GM12878 (cell line): ENCODE results near the gene ZNF22. TPM values are rescaled to one million over a fixed set of nuclear protein-coding genes. Genes with fewer than 3 reads are reported as not detected.

Source experiments
- ATAC-seq: fragments of 200-7000 bp; cut with Tn5 transposase; 3 replicates; pipeline ENCODE4 v1.9.1; 2020; ENCODE audit warnings: mild to moderate bottlenecking, moderate library complexity
- BruUV-seq: library from RNA; stranded (reverse); fragments of 400-500 nt; replicated peaks from 2 replicates; lab custom pipeline; 2021; lab: Mats Ljungman, UMichigan
- CTCF ChIA-PET: fragments of 300-600 bp; sonication (Branson Sonifier 250); formaldehyde crosslinking; extraction: SDS; loops from one replicate; lab custom pipeline; 2021; ENCODE audit warnings: inconsistent platforms; lab: Yijun Ruan, JAX
- POLR2A ChIA-PET: fragments of 350-600 bp; formaldehyde crosslinking; extraction: SDS; loops from one replicate; lab custom pipeline; 2021; ENCODE audit warnings: inconsistent platforms; lab: Charles Lee
- RAD21 ChIA-PET: fragments of 300-600 bp; sonication (Branson Sonifier 250); formaldehyde crosslinking; loops from one replicate; lab custom pipeline; 2023; ENCODE audit warnings: antibody characterized with exemption; ENCODE audit not compliant: unreplicated experiment; lab: Charles Lee
- SMC1A ChIA-PET: fragments of 300-600 bp; sonication (Branson Sonifier 250); formaldehyde crosslinking; loops from one replicate; lab custom pipeline; 2023; ENCODE audit not compliant: unreplicated experiment, uncharacterized antibody; lab: Charles Lee
- DNase-seq: peaks from one replicate; pipeline ENCODE4 v3.0.0-alpha.2; 2011; ENCODE audit warnings: low read depth, low spot score
- FAIRE-seq: peaks from 3 replicates; lab custom pipeline; 2011; peaks lifted over from hg19 to GRCh38; lab: Jason Lieb, UNC
- H2AFZ ChIP-seq: 2 replicates; pipeline ENCODE4 v1.6.0; 2011; ENCODE audit warnings: low read depth, low read length, control low read depth; ENCODE audit not compliant: control insufficient read depth
- H3K27ac ChIP-seq: 2 replicates; pipeline ENCODE4 v1.5.1; 2011; ENCODE audit warnings: control low read depth; ENCODE audit not compliant: control insufficient read depth, insufficient read depth
- H3K27me3 ChIP-seq, 2 experiments: replicated peaks in 1 of 2; 2 replicates each; pipeline versions ENCODE4 v1.6.0 to v1.6.1; 2011; ENCODE audit warnings: low read length in 1 of 2; ENCODE audit not compliant: control insufficient read depth in 2 of 2, insufficient read depth in 2 of 2
- H3K36me3 ChIP-seq, 2 experiments: 2 replicates each; pipeline ENCODE4 v1.5.1; 2011; ENCODE audit warnings: low read length in 1 of 2; ENCODE audit not compliant: control insufficient read depth in 2 of 2, insufficient read depth in 2 of 2
- H3K4me1 ChIP-seq: 2 replicates; pipeline ENCODE4 v1.6.1; 2011; ENCODE audit warnings: mild to moderate bottlenecking, low read length, moderate library complexity, mixed read lengths; ENCODE audit not compliant: control insufficient read depth, insufficient read depth
- H3K4me2 ChIP-seq: 2 replicates; pipeline ENCODE4 v1.6.0; 2011; ENCODE audit warnings: control low read depth; ENCODE audit not compliant: control insufficient read depth, insufficient read depth
- H3K4me3 ChIP-seq: fragments of 200-600 bp; sonication (generic); 2 replicates; pipeline ENCODE4 v1.5.1; 2016
- H3K79me2 ChIP-seq: 2 replicates; pipeline ENCODE4 v1.6.0; 2011; ENCODE audit warnings: low read length; ENCODE audit not compliant: control insufficient read depth, insufficient read depth
- H3K9ac ChIP-seq: 2 replicates; pipeline ENCODE4 v1.8.0; 2011; ENCODE audit warnings: low read length, control low read depth, mixed read lengths; ENCODE audit not compliant: control insufficient read depth, insufficient read depth
- H3K9me3 ChIP-seq: replicated peaks from 3 replicates; pipeline ENCODE4 v1.5.1; 2011; ENCODE audit warnings: mild to moderate bottlenecking, low read length; ENCODE audit not compliant: control insufficient read depth, insufficient read depth
- H4K20me1 ChIP-seq: 2 replicates; pipeline ENCODE4 v1.6.0; 2011; ENCODE audit not compliant: control insufficient read depth, insufficient read depth
- CHD4 ChIP-seq: fragments of 200-600 bp; sonication (generic); IDR thresholded peaks from 2 replicates; pipeline ENCODE4 v1.6.1; 2016; ENCODE audit warnings: mild to moderate bottlenecking
- EGR1 ChIP-seq, 2 experiments: IDR thresholded peaks; 1 replicate in 1 of 2; 2 replicates in 1 of 2; pipeline ENCODE4 v1.6.1; 2011 to 2012; ENCODE audit warnings: low read depth in 2 of 2, low read length in 2 of 2, borderline replicate concordance in 1 of 2, mild to moderate bottlenecking in 1 of 2, moderate library complexity in 1 of 2
- GATAD2B ChIP-seq: fragments of 450-650 bp; conservative IDR thresholded peaks from 2 replicates; pipeline ENCODE4 v1.6.1; 2017; ENCODE audit warnings: low read depth, mild to moderate bottlenecking, moderate library complexity
- JUNB ChIP-seq: IDR thresholded peaks from 2 replicates; pipeline ENCODE4 v1.6.1; 2016; ENCODE audit warnings: antibody characterized with exemption, mild to moderate bottlenecking
- MTA3 ChIP-seq: IDR thresholded peaks from 2 replicates; pipeline ENCODE4 v1.6.1; 2012; ENCODE audit warnings: low read length, inconsistent platforms, borderline replicate concordance
- NBN ChIP-seq: fragments of 450-650 bp; IDR thresholded peaks from 2 replicates; pipeline ENCODE4 v1.6.1; 2016
- NFYA ChIP-seq: IDR thresholded peaks from 2 replicates; pipeline ENCODE4 v1.6.1; 2011; ENCODE audit warnings: low read depth, mild to moderate bottlenecking, low read length, improper control_type of control experiment, borderline replicate concordance
- NRF1 ChIP-seq: conservative IDR thresholded peaks from 2 replicates; pipeline ENCODE4 v1.6.1; 2011; ENCODE audit warnings: mild to moderate bottlenecking, low read depth, low read length, improper control_type of control experiment
- POLR2AphosphoS2 ChIP-seq: IDR thresholded peaks from 2 replicates; pipeline ENCODE4 v1.6.1; 2011; ENCODE audit warnings: low read depth, mild to moderate bottlenecking, low read length, improper control_type of control experiment, moderate library complexity
- RUNX3 ChIP-seq: IDR thresholded peaks from 2 replicates; pipeline ENCODE4 v1.6.1; 2012; ENCODE audit warnings: low read length, inconsistent platforms
- WGBS: methylation state at CpG from one replicate; pipeline ENCODE4 v1.1.6; 2016; ENCODE audit warnings: low lambda C conversion rate; ENCODE audit not compliant: insufficient replicate concordance, insufficient coverage; ENCODE audit errors: missing lambda C conversion rate; 5-methylcytosine and 5-hydroxymethylcytosine counted together
- in situ Hi-C: fragments of 300-500 bp; cut with MboI; formaldehyde crosslinking; loops from 9 replicates; pipeline ENCODE4 v1.14.3; 2018; ENCODE audit warnings: mixed read lengths
- intact Hi-C: fragments of 100-400 bp; cut with micrococcal nuclease; formaldehyde crosslinking; loops from one replicate; pipeline ENCODE4 v1.14.2; 2022; ENCODE audit not compliant: unreplicated experiment
- polyA plus RNA-seq, 11 experiments: library from polyadenylated mRNA; depleted of rRNA in 4 of 11; unstranded in 6 of 11; stranded (reverse) in 5 of 11; fragments of >200 nt; fragmentation: Nextera tagmentation in 4 of 11; fragmentation: Illumina TruSeq in 1 of 11; extraction: Ambion mirVana in 4 of 11; extraction: Trizol in 1 of 11; gene quantifications; 1 replicate in 1 of 11; 2 replicates in 10 of 11; pipeline versions ENCODE4 v1.2.1 to v1.2.3, GENCODE V29; 2011 to 2016; ENCODE audit warnings: inconsistent platforms in 2 of 11, missing spikeins in 2 of 11, low read depth in 1 of 11
- total RNA-seq, 4 experiments: library from RNA; depleted of rRNA in 3 of 4; stranded (reverse); fragments of >200 nt in 3 of 4; fragmentation: Illumina TruSeq in 1 of 4; extraction: Trizol in 1 of 4; gene quantifications; 2 replicates each; pipeline versions ENCODE4 v1.2.1 to v1.2.3, GENCODE V29; 2013 to 2021
- TF ChIP-seq, protein P1 (sequence below): fragments of 450-650 bp; conservative IDR thresholded peaks from 2 replicates; pipeline ENCODE4 v1.6.1; 2017; ENCODE audit warnings: mild to moderate bottlenecking, moderate library complexity
- TF ChIP-seq, protein P2 (sequence below): IDR thresholded peaks from 2 replicates; pipeline ENCODE4 v1.6.1; 2011; ENCODE audit warnings: mild to moderate bottlenecking, low read depth, low read length, moderate library complexity; ENCODE audit not compliant: insufficient replicate concordance
- TF ChIP-seq, protein P3 (sequence below): fragments of 450-650 bp; IDR thresholded peaks from 2 replicates; pipeline ENCODE4 v1.6.1; 2017; ENCODE audit warnings: borderline replicate concordance
- TF ChIP-seq, protein P4 (sequence below): fragments of 450-650 bp; IDR thresholded peaks from 2 replicates; pipeline ENCODE4 v1.6.1; 2016; ENCODE audit warnings: mild to moderate bottlenecking

Gene ZNF22
- total and polyA plus RNA-seq, 10 of the 15 experiments (the other 5 are each of a cell fraction or from before 2014, with no cell fraction given) = 31.1 to 74.4 (median 43.8) TPM

DNA sequence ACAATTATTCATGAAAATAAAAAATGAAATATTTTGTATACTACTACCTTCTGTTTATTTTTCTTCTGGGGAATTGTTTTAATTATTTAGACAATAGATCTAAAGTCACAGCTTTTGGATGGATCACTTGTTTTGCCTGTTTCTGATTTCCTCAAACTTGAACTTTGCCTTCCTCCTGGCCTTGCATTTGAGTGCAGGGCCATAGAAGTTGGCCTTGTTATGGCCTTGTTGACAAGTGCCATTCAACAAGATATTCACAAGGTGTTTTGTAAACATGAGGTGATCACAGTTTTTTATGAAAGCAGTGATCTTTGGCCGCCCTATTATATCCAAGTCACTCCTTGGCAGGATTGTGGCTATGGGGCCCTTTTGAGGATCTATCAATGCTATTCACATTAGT is 4.6 kb downstream of the ZNF22 start:
- Histone ChIP-seq H3K27me3 (no peaks in the 10 kb centered on the region), H3K36me3 (0 out of 4 replicates have a peak, but pooled peaks cover 0 to 3% of the 10 kb centered on the region in 2 experiments), H3K4me2 (no peak overlapping the region), H3K4me3 (no peak overlapping the region), H3K9ac (no peak overlapping the region), H4K20me1 (no peaks in the 10 kb centered on the region), H3K9me3 (peaks cover 4% of the 10 kb centered on the region), H3K4me1 (peaks cover 4% of the 10 kb centered on the region; the same call in 1 of the 2 replicates), H3K27ac (no peak overlapping the region), H2AFZ (no peak overlapping the region), H3K79me2 (peaks cover 11% of the 10 kb centered on the region)
- no peak for DNase-seq
- POLR2A ChIA-PET = no interaction called here
- in situ Hi-C loops (loop anchor here (10.0 kb wide), 1 partner anchor 1020 kb away; no protein-coding TSS in a partner anchor), intact Hi-C loops (loop anchor here (10.0 kb wide), 1 partner anchor 950 kb away; no protein-coding TSS in a partner anchor)
- WGBS = 95% methylated on average over 1 of the region's 1 CpG
- no TSS peak for BruUV-seq
- CTCF ChIA-PET = interaction anchor here (1.0 to 2.3 kb wide), 5 partner anchors 11 to 230 kb away, joined by 3 to 10 read pairs (median 3); no protein-coding TSS in a partner anchor
- FAIRE-seq = no peak
- no peak for ATAC-seq
- TF ChIP-seq NBN (no peak), RUNX3 (no peak), JUNB (no peak), CHD4 (no peak), NFYA (no peak), MTA3 (no peak), GATAD2B (no peak), POLR2AphosphoS2 (no peak), NRF1 (no peak), EGR1 (IDR thresholded peaks at IDR 0.05; ENCODE audit: borderline replicate concordance in 1 of 2, low read depth in 2 of 2, low read length in 2 of 2) (no peak)
- TF ChIP-seq, protein P1, sequence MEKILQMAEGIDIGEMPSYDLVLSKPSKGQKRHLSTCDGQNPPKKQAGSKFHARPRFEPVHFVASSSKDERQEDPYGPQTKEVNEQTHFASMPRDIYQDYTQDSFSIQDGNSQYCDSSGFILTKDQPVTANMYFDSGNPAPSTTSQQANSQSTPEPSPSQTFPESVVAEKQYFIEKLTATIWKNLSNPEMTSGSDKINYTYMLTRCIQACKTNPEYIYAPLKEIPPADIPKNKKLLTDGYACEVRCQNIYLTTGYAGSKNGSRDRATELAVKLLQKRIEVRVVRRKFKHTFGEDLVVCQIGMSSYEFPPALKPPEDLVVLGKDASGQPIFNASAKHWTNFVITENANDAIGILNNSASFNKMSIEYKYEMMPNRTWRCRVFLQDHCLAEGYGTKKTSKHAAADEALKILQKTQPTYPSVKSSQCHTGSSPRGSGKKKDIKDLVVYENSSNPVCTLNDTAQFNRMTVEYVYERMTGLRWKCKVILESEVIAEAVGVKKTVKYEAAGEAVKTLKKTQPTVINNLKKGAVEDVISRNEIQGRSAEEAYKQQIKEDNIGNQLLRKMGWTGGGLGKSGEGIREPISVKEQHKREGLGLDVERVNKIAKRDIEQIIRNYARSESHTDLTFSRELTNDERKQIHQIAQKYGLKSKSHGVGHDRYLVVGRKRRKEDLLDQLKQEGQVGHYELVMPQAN = no peak
- TF ChIP-seq, protein P2, sequence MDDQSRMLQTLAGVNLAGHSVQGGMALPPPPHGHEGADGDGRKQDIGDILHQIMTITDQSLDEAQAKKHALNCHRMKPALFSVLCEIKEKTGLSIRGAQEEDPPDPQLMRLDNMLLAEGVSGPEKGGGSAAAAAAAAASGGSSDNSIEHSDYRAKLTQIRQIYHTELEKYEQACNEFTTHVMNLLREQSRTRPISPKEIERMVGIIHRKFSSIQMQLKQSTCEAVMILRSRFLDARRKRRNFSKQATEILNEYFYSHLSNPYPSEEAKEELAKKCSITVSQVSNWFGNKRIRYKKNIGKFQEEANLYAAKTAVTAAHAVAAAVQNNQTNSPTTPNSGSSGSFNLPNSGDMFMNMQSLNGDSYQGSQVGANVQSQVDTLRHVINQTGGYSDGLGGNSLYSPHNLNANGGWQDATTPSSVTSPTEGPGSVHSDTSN = no peak
- TF ChIP-seq, protein P3, sequence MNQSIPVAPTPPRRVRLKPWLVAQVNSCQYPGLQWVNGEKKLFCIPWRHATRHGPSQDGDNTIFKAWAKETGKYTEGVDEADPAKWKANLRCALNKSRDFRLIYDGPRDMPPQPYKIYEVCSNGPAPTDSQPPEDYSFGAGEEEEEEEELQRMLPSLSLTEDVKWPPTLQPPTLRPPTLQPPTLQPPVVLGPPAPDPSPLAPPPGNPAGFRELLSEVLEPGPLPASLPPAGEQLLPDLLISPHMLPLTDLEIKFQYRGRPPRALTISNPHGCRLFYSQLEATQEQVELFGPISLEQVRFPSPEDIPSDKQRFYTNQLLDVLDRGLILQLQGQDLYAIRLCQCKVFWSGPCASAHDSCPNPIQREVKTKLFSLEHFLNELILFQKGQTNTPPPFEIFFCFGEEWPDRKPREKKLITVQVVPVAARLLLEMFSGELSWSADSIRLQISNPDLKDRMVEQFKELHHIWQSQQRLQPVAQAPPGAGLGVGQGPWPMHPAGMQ = no peak
- TF ChIP-seq, protein P4, sequence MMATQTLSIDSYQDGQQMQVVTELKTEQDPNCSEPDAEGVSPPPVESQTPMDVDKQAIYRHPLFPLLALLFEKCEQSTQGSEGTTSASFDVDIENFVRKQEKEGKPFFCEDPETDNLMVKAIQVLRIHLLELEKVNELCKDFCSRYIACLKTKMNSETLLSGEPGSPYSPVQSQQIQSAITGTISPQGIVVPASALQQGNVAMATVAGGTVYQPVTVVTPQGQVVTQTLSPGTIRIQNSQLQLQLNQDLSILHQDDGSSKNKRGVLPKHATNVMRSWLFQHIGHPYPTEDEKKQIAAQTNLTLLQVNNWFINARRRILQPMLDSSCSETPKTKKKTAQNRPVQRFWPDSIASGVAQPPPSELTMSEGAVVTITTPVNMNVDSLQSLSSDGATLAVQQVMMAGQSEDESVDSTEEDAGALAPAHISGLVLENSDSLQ = no peak
- SMC1A ChIA-PET = interaction anchor here (6.6 kb wide), 1 partner anchor 72 kb away, joined by 48 read pairs; no protein-coding TSS in a partner anchor
- RAD21 ChIA-PET = interaction anchor here (1.3 to 4.8 kb wide), 2 partner anchors 72 to 230 kb away, joined by 3 to 24 read pairs; no protein-coding TSS in a partner anchor
